ENCODE data around the gene HS1BP3. TPM values are rescaled to one million over a fixed set of nuclear protein-coding genes. Genes with fewer than 3 reads are reported as not detected.

The HS1BP3 gene
- total and polyA plus RNA-seq, 2 of the 13 experiments (the other 11 are each of a cell fraction or from before 2014, with no cell fraction given) = 15.2 to 22.0 TPM

DNA sequence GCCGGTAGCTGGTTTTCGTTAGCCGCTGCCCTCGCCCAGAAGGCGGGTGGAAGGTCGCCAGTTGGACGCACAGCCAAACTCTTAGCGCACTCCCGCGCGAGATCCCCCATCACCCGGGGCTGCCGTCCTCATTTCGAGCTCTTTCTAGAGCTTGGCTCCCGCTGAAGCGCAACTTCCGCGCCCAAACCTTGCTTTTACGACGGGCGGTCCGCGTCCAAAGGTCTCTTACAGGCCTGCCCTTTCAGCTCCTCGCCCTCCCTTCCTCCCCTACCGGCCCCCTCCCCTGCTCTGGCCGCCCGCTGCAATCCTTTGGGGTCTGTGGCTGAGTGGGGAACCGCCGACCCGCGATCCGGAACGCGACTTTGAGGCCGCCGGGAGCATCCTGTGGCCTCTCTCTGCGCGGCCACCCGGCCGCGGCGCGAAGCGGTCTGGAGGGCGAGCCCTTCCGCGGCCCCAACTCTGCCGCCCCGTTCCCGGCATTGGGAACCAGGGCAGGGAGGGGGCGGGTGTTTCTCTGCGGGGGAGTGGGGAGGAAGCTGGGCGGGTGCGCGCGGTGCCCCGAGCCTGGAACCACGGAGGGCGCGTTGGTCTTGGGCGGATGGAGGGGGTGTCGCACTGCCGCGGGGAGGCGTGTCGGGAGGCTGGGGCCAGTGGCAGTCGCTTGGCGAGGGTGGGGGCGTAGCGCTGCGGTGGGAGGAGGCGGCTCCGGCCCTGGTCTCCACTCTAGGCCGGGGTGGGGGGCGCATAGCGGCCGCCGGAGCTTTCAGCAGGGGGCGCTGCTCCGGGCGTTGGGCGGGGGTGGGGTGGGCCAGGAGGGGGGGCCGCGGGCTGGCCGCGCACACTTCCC lies 15.6 kb upstream of the HS1BP3 start, which contains the start of gene GDF7 (continued):
- TF ChIP-seq EZH2 (conservative IDR thresholded peaks at IDR 0.05; ENCODE audit: low read depth, low read length) (0 out of 2 replicates have a peak, but pooled peaks have one; percentile 58), LCORL (IDR thresholded peaks at IDR 0.05) (no peak), LCORL (CRISPR knock-in tag; IDR thresholded peaks at IDR 0.05) (peak; percentile 85), ZNF678 (CRISPR knock-in tag; IDR thresholded peaks at IDR 0.05) (peak; percentile 51; the same call in 1 of the 2 replicates), SYNCRIP (IDR thresholded peaks at IDR 0.05; ENCODE audit: insufficient read depth, low read depth, low read length) (no peak), CBX2 (IDR thresholded peaks at IDR 0.05; ENCODE audit: low read depth, low read length) (no peak), CBX2 (CRISPR knock-in tag; IDR thresholded peaks at IDR 0.05; ENCODE audit: low read depth) (no peak), ZNF530 (CRISPR knock-in tag; IDR thresholded peaks at IDR 0.05; ENCODE audit: low read depth) (no peak), ZC3H13 (CRISPR knock-in tag; IDR thresholded peaks at IDR 0.05) (peak; percentile 82), CHD2 (IDR thresholded peaks at IDR 0.05; ENCODE audit: low read depth, low read length) (peak; percentile 10; the same call in 1 of the 2 replicates), FIP1L1 (IDR thresholded peaks at IDR 0.05; ENCODE audit: borderline replicate concordance, insufficient read depth, low read depth, low read length) (no peak), NR1H2 (CRISPR knock-in tag; IDR thresholded peaks at IDR 0.05; ENCODE audit: borderline replicate concordance, low read depth) (peak; percentile 86; the same call in 1 of the 2 replicates), SIX1 (CRISPR knock-in tag; IDR thresholded peaks at IDR 0.05; ENCODE audit: borderline replicate concordance) (no peak), ZNF572 (CRISPR knock-in tag; IDR thresholded peaks at IDR 0.05) (no peak), RBM22 (optimal IDR thresholded peaks at IDR 0.05; ENCODE audit: low read length) (no peak), NFRKB (IDR thresholded peaks at IDR 0.05) (no peak), HOXA7 (CRISPR knock-in tag; IDR thresholded peaks at IDR 0.05) (peak; percentile 57; the same call in 1 of the 2 replicates), ZNF782 (CRISPR knock-in tag; IDR thresholded peaks at IDR 0.05; ENCODE audit: borderline replicate concordance) (peak; percentile 89; the same call in 1 of the 2 replicates), NFIB (CRISPR knock-in tag; IDR thresholded peaks at IDR 0.05; ENCODE audit: borderline replicate concordance) (no peak), GFI1 (CRISPR knock-in tag; IDR thresholded peaks at IDR 0.05; ENCODE audit: borderline replicate concordance) (no peak), FOXO1 (CRISPR knock-in tag; IDR thresholded peaks at IDR 0.05) (no peak), KAT8 (CRISPR knock-in tag; IDR thresholded peaks at IDR 0.05) (peak; percentile 25; the same call in 1 of the 2 replicates)
- TF ChIP-seq, protein P1, sequence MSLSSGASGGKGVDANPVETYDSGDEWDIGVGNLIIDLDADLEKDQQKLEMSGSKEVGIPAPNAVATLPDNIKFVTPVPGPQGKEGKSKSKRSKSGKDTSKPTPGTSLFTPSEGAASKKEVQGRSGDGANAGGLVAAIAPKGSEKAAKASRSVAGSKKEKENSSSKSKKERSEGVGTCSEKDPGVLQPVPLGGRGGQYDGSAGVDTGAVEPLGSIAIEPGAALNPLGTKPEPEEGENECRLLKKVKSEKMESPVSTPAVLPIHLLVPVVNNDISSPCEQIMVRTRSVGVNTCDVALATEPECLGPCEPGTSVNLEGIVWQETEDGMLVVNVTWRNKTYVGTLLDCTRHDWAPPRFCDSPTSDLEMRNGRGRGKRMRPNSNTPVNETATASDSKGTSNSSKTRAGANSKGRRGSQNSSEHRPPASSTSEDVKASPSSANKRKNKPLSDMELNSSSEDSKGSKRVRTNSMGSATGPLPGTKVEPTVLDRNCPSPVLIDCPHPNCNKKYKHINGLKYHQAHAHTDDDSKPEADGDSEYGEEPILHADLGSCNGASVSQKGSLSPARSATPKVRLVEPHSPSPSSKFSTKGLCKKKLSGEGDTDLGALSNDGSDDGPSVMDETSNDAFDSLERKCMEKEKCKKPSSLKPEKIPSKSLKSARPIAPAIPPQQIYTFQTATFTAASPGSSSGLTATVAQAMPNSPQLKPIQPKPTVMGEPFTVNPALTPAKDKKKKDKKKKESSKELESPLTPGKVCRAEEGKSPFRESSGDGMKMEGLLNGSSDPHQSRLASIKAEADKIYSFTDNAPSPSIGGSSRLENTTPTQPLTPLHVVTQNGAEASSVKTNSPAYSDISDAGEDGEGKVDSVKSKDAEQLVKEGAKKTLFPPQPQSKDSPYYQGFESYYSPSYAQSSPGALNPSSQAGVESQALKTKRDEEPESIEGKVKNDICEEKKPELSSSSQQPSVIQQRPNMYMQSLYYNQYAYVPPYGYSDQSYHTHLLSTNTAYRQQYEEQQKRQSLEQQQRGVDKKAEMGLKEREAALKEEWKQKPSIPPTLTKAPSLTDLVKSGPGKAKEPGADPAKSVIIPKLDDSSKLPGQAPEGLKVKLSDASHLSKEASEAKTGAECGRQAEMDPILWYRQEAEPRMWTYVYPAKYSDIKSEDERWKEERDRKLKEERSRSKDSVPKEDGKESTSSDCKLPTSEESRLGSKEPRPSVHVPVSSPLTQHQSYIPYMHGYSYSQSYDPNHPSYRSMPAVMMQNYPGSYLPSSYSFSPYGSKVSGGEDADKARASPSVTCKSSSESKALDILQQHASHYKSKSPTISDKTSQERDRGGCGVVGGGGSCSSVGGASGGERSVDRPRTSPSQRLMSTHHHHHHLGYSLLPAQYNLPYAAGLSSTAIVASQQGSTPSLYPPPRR (CRISPR knock-in tag; IDR thresholded peaks at IDR 0.05; ENCODE audit: borderline replicate concordance) = peak; percentile 65
- TF ChIP-seq, protein P2, sequence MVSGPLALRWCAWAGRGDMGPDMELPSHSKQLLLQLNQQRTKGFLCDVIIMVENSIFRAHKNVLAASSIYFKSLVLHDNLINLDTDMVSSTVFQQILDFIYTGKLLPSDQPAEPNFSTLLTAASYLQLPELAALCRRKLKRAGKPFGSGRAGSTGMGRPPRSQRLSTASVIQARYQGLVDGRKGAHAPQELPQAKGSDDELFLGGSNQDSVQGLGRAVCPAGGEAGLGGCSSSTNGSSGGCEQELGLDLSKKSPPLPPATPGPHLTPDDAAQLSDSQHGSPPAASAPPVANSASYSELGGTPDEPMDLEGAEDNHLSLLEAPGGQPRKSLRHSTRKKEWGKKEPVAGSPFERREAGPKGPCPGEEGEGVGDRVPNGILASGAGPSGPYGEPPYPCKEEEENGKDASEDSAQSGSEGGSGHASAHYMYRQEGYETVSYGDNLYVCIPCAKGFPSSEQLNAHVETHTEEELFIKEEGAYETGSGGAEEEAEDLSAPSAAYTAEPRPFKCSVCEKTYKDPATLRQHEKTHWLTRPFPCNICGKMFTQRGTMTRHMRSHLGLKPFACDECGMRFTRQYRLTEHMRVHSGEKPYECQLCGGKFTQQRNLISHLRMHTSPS (CRISPR knock-in tag; IDR thresholded peaks at IDR 0.05; ENCODE audit: low read depth) = 0 out of 2 replicates have a peak, but pooled peaks have one; percentile 28

All from HepG2 (cell line).